Measurements from ENCODE around the gene GATA2.

DNA sequence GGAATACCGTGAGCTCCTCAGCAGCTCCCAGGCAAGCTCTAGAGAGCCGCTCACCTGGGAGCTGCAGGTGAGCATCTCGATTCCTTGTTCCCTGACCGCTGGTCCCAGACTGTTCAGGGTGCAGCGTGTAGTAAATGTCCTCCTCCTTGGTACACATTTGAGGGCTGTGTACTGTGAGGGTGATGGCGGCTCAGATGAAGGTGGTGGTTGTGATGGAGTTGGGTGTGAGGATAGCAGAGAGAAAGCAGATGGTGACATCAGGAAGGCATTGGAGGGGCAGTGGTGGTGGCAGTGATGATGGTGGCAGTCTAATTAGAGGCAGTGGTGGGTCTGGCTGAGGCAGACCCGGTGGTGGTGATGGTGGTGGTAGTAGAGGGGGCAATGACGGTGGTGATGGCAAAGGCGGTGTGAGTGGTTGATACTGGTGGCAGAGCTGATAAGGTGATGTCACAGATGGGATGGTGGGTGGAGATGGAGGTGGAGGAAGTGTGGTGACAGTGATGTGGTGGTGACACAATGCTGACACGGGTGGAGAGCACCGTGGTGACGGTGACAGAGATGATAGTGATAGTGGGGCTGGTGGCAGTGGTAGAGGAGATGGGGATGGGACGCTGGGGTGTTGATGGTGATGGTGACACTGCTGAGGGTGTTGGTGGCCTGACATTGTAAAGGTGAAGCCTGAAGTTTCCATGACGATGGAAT lies 26.0 kb downstream of the GATA2 start, which contains the start of gene DNAJB8:
- no peak for TF ChIP-seq CTCF (IDR thresholded peaks at IDR 0.05; ENCODE audit: insufficient read depth, low read length, poor library complexity, severe bottlenecking)
- TF ChIP-seq EZH2phosphoT487 (conservative IDR thresholded peaks at IDR 0.05; ENCODE audit: low read length): no peak

Measured in SU-DHL-6 (cell line).